ENCODE results near the gene PWWP2B.
A peak's percentile ranks its signal among the peaks of the same experiment; 100 is the strongest.
"Not testable (repeated sequence)": the region's sequence is repeated elsewhere in the genome, so short reads cannot be mapped to it uniquely, and the experiment has no call there.

PWWP2B gene

DNA sequence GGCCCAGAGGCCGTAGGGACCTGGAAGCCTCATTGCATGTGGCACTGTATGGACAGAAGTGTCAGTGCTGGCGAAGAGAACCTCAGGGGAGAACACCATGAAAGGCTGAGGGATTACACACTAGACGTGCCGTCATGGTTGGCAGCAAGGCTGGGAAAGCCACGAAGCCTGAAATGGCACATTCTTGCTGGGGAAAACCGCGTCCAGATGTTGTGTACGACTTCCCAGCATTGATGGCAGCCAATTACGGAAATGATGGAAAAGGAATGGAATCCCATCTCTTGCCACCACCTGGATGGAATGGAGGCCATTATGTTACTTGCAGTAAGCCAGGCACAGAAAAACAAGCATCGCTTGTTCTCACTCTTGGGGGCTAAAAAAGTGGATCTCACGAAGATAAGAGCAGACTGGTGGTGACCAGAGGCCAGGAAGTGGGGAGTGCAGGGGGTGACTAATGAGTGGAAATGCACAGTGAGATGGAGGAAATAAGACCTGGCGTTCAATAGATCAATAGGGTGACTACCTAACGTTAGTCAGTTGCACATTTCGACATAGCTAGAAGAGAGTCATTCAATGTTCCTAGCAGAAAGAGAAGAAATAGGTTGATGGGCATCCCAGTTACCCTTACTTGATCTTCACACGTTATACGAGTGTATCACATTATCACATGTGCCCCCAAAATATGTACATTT is 14.6 kb upstream of the PWWP2B start:
- DNase-seq: no peak

DNA sequence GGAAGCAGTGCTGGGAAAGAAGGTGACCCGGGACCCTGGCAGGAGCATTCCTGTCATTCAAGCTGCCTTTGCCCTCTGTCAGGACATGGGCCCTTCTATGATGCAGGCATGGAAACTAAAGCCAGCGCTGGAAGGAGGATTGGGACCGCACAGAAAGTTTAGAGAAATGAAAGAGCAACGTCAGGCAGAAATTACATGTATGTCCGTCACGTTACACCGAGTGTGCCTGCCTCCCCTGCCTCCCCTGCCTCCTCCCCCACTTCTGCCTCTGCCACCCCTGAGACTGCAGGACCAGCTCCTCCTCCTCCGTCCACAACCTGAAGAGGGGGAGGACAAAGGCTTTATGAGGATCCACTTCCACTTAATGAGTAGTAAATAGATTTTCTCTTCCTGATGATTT is 13.9 kb upstream of the PWWP2B start:
- DNase-seq: no peak

DNA sequence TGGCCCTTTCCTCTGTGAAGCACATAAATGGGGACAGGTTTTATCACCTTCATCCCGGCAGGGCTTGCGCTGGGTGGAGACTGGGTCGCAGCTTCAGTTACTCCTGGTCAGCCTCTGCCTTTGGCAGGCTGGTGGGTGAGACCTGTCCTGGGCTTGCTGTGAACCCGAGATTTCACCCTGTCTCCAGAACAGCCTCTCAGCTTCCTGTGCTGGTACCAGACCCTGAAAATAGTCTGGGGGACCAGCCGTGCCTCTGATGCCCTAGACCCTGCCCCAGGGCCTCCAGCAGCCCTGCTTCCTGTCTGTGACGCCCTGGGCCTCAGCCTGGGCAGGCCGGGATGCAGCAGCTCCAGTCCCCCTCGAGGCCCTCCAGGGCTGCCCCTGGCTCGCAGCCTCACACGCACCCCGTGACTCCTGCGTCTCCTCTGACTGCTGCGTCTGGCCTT is 13.2 kb upstream of the PWWP2B start:
- no peak for DNase-seq

DNA sequence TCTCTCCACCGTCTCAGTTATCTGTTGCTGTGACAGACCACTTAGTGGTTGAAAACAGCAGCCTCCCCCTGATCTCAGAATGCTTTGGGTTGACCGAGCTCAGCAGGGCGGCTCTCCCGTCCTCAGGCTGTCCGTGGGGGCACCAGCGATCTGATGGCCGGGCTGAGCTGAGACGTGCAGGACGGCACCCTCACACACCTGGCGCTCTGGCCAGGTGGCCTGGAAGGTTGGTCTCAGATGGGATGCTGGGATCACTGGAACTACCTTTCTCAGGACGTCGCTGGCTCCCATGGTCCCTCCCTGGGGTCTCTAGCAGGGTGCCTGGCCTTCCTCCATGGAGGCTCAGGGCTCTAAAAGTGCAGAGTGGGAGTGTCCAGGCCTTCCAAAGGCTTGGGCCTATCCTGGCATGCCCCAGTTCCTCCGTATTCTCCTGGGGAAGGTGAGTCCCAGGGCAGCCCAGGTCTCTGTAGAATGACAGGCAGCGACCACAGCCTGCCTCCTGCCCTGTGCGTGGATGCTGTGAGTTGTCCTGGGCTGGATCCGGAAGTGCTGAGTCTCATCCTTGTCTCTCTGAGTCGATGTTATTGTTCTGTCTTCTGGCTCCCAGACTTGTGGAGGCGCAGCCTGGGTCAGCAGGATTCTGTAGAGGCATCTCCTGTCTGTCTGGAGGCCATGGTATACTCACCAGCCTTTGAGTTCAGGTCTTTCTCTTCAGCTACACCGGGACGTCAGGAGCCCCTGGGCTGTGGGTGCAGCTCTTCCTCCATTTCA is 12.2 kb upstream of the PWWP2B start:
- DNase-seq: no peak

DNA sequence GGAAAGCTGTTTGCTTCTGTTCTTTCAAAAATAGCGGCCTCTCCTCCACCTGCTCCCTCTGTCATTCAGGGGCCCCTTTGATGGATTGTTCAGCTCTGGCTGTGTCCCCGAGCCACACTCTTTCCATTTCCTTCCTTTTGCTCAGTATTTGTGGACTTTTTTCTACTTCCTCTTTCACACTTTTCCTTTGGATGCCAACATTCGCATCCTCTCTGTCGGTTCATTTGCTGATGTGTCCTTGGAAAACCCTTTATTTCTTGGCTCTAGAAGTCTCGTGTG is 11.7 kb upstream of the PWWP2B start:
- no peak for DNase-seq

DNA sequence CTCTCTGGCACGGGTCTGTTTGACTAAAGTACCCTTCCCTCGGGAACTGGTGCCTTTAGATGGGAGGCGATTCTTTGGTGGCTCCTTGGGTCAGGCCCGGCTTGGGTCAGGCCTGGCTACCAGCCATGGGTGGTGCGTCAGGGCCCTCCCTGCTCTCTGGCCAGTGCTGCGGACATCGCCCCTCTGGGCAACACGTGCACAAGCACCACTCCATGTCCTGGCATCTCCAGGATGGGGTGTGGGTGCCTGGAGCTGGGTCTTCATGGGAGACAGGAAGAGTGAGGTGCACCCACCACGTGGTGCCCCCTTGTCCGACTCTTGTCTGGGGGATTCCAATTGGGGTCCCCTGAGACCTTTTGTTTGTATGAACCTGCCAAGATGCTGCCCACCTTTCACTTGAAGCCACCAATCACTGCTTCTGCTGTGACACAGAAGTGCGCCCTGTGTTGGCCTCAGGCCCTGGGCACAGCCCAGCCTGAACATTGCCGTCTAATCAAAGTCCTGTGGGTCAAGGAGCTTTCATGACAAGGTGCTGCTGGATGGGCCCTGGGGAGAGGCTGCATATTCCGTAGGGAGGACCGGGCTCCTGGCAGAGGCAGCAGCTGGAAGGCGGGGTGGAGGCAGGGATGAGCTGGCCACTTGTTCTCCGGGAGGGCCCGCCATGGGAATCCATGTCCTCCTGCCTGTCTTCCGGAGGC is 11.1 kb upstream of the PWWP2B start:
- DNase-seq: no peak

DNA sequence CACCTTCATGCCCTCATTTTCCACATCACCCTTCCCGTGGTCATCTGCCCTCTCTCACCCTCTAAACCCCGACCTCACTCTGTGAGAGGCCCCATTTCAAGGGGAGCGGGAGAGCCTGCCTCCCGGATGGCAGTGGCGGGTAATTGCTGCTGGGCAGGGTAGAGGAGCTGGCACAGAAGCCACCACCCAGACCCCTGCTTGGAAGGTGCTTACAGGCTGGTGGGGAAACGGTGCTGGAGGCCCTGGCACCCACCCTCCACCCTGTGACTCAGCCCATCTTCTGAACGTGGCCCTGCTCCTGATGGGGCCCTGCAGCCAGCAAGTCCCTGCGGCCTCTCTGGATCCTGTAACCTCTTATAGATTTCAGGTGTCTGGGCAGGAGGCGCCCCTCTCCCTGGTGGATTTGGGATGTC is 10.6 kb upstream of the PWWP2B start:
- no peak for DNase-seq

DNA sequence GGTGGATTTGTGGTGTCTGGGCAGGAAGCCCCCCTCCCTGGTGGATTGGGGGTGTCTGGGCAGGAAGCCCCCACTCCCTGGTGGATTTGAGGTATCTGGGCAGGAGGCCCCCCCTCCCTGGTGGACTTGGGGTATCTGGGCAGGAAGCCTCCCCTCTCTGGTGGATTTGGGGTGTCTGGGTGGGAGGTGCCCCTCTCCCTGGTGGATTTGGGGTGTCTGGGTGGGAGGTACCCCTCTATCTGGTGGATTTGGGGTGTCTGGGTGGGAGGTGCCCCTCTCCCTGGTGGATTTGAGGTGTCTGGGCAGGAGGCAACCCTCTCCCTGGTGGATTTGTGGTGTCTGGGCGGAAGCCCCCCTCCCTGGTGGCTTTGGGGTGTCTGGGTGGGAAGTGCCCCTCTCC is 10.1 kb upstream of the PWWP2B start:
- not testable (repeated sequence) for DNase-seq

DNA sequence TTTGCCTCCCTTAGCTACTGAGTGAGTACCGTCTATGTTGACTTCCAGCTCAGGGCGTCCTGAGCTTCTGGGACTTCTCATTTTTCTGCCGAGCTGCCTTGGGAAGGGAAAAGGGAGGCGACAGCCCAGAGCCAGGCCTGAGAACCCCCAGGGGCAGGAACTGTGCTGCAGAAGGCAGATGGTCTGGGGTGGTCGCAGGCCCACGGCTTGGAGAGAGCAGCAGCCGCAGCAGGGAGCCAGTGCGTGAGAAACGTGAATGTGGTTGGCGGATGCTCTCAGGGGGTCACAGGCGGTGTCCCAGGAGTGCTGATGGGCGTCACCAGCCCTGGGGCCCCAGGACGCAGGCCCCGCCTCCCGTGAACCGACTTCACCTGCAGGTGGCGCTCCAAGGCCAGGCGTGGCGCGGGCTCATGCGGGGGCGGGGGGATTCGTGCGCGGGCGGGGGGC is 9.2 kb upstream of the PWWP2B start:
- DNase-seq: peak; percentile 57 to 66

DNA sequence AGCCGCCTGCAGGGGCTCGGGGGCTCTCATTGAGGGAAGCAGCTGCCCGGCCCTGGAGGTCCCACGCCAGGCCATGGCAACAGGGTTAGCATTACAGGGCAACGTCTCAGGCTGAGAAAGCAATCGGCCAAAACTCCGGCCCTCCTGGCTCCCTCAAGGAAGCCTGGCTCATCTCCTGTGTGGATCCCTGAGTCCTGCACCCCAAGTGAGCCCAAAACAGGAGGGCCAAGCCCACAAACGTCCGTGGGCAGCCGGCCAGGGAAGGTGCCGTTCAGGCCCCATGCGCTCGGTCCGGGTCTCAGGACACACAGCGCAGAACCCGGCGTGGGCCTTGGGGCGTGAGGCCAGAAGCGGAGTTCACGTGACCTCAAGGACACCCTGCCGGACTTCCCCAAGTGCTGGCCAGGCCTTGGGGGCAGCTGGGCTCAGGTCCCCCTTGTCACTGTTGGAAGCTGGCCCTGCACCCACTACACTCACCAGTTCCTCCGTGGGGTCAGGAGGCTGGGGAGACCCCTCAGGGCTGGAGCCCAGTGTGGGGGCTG is 8.0 kb upstream of the PWWP2B start:
- DNase-seq: peak; percentile 55 to 68

DNA sequence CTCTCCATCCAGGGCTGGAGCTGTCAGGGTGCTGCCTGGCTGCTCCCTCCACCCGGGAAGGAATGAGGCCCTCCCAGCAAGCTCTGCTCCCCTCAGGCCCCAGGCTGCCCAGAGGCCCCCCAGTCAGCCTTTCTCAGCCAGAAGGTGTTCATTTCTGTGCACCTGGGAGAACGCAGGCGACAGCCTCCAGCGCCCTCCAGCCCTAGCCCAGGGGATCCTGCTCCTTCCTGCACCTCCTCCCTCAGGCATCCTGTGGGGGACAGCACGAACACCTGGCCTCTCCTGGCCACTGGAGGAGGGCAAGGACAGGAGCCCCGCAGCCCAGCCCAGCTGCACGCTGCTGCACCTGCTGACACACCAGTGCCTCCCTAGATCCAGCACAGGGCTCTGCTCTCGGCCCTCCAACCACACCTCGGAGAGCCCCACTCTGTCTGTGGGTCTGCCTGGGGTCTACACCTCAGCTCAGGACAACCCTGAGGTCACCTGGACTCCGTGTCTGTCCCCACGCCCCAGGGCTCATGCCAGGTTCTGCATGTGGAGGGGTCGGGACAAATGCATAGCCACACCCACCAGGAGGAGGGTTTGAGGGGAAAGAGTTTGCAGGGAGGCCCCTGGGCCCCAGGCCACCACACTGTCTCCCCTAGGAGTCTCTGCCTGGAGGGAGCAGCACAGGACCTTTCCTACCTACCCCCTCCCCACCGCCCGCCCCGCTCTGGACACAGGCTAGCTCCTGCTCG is 7.4 kb upstream of the PWWP2B start:
- DNase-seq: no peak

DNA sequence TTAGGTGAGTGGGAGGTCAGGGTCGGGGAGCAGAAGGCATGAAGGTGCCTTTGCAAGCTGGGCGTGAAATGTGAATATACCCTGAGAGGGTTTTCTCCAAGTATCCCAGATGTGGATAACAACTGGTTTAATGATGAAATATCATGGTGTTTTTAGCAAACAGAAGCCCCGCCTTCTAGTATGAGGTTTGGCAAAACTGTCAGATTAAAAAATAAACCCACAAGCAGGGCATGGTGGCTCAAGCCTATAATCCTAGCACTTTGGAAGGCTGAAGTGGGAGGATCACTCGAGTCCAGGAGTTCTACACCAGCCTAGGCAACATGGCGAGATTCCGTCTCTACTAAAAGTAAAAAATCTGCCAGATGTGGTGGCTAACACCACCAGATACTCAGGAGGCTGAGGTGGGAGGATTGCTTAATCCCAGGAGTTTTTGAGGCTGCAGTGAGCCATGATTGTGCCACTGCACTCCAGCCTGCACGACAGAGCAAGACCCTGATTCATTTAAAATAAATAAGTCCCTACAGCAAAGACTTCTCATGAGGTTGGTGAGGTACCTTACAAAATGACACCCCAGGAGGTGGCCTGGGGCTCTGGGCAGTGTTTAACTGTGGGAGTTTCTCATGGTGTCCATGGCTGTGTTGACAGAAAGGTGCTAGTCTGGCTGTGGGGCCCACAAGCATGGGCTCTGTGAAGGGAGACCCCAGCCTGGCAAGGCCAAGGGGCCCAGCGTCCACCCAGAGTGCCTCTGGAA is 6.7 kb upstream of the PWWP2B start:
- DNase-seq: peak; percentile 28 to 39

DNA sequence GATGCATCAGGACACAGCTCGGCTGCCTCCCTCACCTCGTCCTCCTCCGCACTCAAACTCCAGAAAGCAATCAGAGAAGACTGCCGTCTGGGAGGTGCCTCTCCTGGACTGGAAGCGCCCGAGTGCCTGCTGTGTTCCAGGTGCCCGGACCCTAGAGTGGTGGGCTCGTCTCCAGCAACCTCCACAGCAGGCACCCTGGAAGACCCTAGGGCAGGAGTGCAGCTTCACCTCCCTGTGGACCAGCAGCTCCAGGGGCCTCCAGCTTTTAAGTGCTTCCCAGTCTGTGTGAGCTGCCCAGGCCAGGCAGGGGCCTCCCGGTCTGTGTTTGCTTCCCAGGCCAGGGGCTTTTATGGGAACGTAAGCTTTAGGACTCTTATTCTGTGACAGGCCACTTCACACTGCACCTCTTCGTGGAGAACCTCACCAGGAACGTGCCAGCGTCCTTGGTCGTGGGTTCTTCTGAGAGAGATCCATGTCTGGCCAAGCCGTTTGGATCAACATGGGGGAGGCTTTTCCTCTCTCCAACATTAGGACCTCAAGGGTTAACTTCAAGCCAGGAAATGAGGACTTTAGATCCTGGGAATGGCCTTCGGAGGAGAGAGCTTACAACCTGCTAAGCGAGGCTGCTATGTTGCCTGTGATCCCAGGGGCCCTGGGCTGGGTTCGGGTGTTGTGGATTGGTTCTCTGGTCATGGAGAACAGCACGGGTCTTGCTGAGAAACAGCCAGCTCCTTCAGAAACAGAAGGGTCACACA is 5.9 kb upstream of the PWWP2B start:
- DNase-seq: no peak

DNA sequence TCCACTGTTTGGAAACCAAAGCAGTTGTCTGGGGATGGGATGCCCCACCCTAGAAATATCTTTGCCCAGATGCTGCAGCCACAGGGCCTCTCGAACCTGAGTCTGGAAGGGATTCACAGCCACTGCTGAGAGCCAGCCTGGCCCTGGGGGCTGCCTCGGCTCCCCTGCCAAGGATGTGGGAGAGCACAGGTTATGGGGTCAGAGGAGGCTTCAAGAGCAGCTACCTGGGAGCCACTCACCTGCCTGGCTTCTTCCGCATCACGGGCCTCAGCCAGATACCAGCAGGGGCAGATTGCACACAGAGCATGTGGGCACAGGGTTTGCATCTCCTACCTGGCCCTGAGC is 5.4 kb upstream of the PWWP2B start:
- DNase-seq: no peak

DNA sequence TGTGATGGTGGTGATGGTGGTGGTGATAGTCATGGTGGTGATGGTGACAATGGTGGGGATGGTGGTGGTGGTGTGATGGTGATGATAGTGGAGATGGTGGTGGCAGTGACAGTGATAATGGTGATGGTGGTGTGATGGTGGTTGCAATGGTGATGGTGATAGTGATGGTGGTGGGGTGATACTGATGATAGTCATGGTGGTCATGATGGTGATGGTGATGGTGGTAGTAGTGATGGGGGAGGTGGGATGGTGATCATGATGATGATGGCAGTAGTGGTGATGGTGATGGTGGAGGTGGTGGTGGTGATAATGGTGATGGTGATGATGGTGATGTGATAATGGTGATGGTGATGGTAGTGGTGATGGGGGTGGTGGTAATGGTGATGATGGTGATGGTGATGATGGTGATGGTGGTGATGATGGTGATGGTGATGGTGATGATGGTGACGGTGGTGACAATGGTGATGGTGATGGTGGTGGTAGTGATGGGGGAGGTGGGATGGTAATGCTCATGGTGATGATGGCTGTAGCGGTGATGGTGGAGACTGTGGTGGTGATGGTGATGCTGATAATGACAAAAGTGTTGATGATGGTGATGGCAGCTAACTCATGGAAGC is 4.7 kb upstream of the PWWP2B start:
- DNase-seq: no peak

DNA sequence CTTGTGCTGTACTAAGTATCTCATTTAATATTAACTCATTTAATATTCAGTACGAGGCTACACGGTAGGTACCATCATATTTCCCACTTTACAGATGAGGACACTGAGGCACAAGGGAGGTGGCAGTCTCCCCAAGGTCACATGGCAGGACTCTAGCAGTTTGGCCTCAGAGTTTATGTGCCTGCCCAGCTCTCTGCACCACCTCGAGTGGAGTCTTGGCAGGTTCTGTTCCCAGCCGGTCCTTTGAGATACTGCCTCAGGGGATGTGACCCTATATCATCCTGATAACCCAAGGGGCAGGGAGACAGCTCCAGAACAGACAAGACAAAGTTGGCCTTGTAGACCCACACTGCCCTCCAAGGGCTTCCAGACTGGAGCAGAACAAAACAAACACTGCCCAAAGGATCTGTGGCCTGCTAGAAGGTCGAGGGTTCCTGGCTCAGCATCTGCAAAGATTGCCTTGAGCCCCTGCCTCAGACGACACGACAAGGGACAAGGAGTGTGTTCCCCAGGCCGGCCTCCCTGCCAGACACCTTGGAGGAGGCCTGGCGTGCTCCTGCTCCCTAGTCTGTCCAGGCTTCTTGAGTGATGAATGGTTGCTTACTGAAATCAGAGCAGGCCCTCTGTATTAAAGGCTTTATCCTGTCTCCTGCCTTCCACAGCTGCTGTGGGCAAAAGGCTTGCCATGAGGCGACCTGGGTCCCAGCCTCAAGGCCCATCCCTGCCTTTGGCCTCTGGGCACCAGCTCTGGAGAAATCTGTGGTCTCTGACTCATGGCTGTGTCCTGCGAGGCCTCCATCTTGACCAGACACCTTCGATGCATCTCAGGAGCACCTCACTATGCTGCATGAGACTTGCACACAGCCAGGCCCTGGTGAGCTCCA is 3.9 kb upstream of the PWWP2B start:
- DNase-seq: no peak

DNA sequence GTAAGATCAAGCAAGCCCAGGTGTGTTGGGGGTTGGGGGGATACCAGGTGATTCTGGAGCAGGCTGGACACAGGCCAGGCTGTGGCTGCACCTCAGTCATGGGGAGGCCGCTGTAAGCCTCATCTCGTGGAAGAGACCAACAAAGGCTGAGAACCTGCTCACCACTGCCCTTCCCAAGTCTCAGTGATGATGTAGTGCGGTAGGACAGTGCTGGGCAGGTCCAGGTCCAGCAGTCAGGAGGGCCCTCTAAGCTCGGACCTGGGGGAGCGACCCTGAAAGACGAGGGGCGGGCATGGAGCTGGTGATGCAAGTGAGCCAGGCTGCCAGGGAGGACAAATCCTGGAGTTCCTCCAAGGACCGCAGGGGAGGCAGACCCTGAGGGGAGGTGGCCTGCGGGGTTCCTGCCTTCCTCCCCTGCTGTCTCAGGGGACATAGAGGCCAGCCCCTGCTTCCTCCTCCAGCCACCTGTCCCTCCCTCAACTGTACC is 3.3 kb upstream of the PWWP2B start:
- DNase-seq: no peak

DNA sequence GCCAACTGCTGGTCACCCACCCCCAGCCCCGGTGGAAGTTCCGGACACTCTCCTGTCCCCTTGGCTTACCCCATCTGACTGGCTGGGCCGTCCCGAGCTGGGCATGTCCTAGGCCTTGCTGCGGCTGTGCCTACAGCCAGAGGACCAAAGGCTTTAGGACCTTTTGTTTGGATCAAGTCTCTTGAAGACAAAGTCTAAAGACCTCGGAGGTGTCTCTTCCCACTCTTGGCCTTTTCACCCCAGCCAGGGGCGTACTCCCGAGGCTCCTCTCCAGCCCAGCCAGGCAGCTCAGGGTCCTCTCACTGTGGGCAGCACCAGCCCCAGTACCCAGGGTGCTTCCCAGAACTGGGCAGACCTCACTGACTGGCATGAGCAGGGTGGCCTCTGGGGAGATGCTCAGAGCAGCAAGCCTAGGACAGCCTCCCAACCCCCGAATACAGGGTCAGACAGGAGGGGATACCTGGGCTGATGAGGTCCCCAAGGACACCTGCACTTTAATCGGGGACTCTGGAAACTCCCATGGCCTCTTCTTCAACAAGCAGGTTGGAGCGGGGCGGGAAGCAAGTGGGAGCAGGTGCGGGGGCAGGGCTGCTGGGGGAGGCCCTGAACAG is 2.7 kb upstream of the PWWP2B start:
- no peak for DNase-seq

Data from inflammatory macrophage (primary cell).